Measurements from ENCODE around the gene CLSTN1. TPM values are rescaled to one million over a fixed set of nuclear protein-coding genes. Genes with fewer than 3 reads are reported as not detected.

CLSTN1 gene
- total RNA-seq, 1 donor from 2014 or later = 181 TPM

DNA sequence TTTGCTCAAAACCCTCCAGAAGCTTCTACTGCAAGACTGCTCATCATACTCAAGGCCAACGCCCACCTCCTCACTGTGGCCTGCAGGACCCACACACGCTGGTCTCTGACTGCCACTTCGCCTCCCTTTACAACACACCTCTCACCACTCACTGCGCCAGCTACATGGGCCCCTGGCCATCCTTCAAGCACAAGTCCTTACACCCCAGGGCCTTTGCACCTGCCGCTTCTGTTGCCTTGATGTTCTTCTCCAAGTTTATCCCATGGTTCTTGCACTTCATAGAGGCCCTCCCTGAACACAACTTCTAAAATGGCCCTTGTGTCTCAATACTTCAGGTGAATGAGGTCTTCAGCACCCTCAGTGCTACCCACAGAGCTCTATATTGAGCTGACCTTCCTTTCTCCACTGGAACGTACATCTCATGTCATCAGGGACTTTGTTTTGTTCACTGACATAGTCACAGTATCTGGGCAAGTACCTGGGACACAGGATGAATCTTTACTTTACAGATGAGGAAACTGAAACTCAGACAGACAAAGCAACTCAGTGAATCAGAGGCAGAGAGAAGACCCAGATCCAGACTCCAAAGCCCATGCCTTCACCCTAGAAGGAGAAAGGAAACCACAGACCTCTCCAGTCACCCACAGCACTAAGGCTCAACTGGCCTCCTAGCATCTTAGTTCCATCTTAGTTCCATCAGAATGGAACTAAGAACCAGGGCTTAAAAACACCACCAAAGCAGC, 34.7 kb upstream of the CLSTN1 start:
- Histone ChIP-seq H2AFZ (ENCODE audit: low read depth, low read length) (no peak overlapping the region), H3K9me3 (ENCODE audit: insufficient read depth, low read depth, low read length) (no peaks in the 10 kb centered on the region), H3K9ac (ENCODE audit: low read length) (no peak overlapping the region), H3K4me3 (ENCODE audit: insufficient read depth, low read depth, low read length) (no peak overlapping the region), H3K4me1 (ENCODE audit: insufficient read depth, low read length) (peaks cover 8% of the 10 kb centered on the region), H4K20me1 (ENCODE audit: insufficient read depth, low read length) (peaks cover 3% of the 10 kb centered on the region), H3K4me2 (ENCODE audit: low read length) (no peak overlapping the region), H3K79me2 (ENCODE audit: insufficient read depth, low read length) (no peaks in the 10 kb centered on the region), H3K27ac (ENCODE audit: low read depth, low read length) (no peak overlapping the region), H3K36me3 (ENCODE audit: insufficient read depth, low read length) (no peaks in the 10 kb centered on the region), H3K27me3 (ENCODE audit: insufficient read depth, low read length) (no peaks in the 10 kb centered on the region)
- no peak overlapping the region for H3K4me3 Mint-ChIP-seq (ENCODE audit: unreplicated experiment)
- peaks cover 32% of the 10 kb centered on the region for H3K36me3 Mint-ChIP-seq (ENCODE audit: low read depth, unreplicated experiment)
- H3K4me1 Mint-ChIP-seq (ENCODE audit: low read depth, unreplicated experiment) = peaks cover 16% of the 10 kb centered on the region
- H3K27me3 Mint-ChIP-seq (ENCODE audit: low read depth, unreplicated experiment) = no peaks in the 10 kb centered on the region
- peaks cover 3% of the 10 kb centered on the region for H3K9me3 Mint-ChIP-seq (ENCODE audit: unreplicated experiment)
- DNase-seq (ENCODE audit: low read depth) = no peak
- FAIRE-seq = no peak
- no peak for TF ChIP-seq EZH2 (IDR thresholded peaks at IDR 0.05; ENCODE audit: insufficient read depth, low read length)
- TF ChIP-seq, protein P1, sequence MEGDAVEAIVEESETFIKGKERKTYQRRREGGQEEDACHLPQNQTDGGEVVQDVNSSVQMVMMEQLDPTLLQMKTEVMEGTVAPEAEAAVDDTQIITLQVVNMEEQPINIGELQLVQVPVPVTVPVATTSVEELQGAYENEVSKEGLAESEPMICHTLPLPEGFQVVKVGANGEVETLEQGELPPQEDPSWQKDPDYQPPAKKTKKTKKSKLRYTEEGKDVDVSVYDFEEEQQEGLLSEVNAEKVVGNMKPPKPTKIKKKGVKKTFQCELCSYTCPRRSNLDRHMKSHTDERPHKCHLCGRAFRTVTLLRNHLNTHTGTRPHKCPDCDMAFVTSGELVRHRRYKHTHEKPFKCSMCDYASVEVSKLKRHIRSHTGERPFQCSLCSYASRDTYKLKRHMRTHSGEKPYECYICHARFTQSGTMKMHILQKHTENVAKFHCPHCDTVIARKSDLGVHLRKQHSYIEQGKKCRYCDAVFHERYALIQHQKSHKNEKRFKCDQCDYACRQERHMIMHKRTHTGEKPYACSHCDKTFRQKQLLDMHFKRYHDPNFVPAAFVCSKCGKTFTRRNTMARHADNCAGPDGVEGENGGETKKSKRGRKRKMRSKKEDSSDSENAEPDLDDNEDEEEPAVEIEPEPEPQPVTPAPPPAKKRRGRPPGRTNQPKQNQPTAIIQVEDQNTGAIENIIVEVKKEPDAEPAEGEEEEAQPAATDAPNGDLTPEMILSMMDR (IDR thresholded peaks at IDR 0.05; ENCODE audit: insufficient read depth, low read depth, low read length) = no peak
- peak overlapping the region; percentile 53 for H3K27ac Mint-ChIP-seq (ENCODE audit: unreplicated experiment)

DNA sequence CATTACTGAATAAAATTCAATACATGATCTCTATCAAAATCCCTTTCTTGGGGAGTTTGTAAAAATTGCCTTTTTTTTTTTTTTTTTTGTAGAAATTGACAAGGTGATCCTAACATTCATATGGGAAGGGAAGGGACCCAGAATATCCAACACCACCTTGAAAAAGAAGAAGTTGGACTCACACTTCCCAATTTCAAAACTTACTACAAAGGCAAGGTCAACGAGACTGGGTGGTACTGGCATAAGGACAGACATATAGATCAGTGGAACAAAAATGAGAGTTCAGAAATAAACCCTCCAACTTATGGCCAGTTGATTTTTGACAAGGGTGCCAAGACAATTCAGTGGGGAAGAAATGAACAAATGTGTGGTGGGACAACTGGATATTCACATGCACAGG, 31.4 kb upstream of the CLSTN1 start:
- no peaks in the 10 kb centered on the region for H3K79me2 ChIP-seq (ENCODE audit: insufficient read depth, low read length)
- Mint-ChIP-seq H3K9me3 (ENCODE audit: unreplicated experiment) (peaks cover 3% of the 10 kb centered on the region), H3K36me3 (ENCODE audit: low read depth, unreplicated experiment) (peaks cover 29% of the 10 kb centered on the region), H3K27me3 (ENCODE audit: low read depth, unreplicated experiment) (no peaks in the 10 kb centered on the region), H3K27ac (ENCODE audit: unreplicated experiment) (no peak overlapping the region), H3K4me1 (ENCODE audit: low read depth, unreplicated experiment) (peaks cover 17% of the 10 kb centered on the region), H3K4me3 (ENCODE audit: unreplicated experiment) (no peak overlapping the region)
- H3K27me3 ChIP-seq (ENCODE audit: insufficient read depth, low read length) = no peaks in the 10 kb centered on the region
- no peak overlapping the region for H2AFZ ChIP-seq (ENCODE audit: low read depth, low read length)
- DNase-seq (ENCODE audit: low read depth) = no peak
- no peaks in the 10 kb centered on the region for H3K9me3 ChIP-seq (ENCODE audit: insufficient read depth, low read depth, low read length)
- peaks cover 4% of the 10 kb centered on the region for H4K20me1 ChIP-seq (ENCODE audit: insufficient read depth, low read length)
- no peak for FAIRE-seq
- no peak overlapping the region for H3K27ac ChIP-seq (ENCODE audit: low read depth, low read length)
- no peak overlapping the region for H3K9ac ChIP-seq (ENCODE audit: low read length)
- TF ChIP-seq, protein P1 (IDR thresholded peaks at IDR 0.05; ENCODE audit: insufficient read depth, low read depth, low read length) = no peak
- no peak for TF ChIP-seq EZH2 (IDR thresholded peaks at IDR 0.05; ENCODE audit: insufficient read depth, low read length)
- H3K4me1 ChIP-seq (ENCODE audit: insufficient read depth, low read length) = peaks cover 14% of the 10 kb centered on the region
- no peak overlapping the region for H3K4me2 ChIP-seq (ENCODE audit: low read length)
- no peaks in the 10 kb centered on the region for H3K36me3 ChIP-seq (ENCODE audit: insufficient read depth, low read length)
- no peak overlapping the region for H3K4me3 ChIP-seq (ENCODE audit: insufficient read depth, low read depth, low read length)

DNA sequence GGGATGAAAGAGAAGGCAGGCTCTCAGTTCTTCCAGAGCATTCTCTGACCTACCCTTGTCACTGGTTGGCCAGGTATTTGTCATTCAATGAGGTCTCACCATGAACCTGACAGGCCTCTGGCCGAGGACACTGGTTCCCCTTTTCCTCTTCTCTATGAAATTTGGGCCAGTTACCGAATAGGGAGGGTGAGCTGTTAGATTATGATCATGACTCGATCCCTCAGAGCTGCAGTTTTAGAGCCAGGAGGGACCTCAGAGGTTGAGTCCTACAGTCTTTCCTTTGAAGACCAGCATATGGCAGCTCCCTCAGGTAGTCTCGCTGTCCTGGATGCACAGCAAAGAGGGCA, 29.5 kb upstream of the CLSTN1 start:
- H3K4me2 ChIP-seq (ENCODE audit: low read length) = no peak overlapping the region
- Mint-ChIP-seq H3K27me3 (ENCODE audit: low read depth, unreplicated experiment) (no peaks in the 10 kb centered on the region), H3K9me3 (ENCODE audit: unreplicated experiment) (peaks cover 3% of the 10 kb centered on the region), H3K4me1 (ENCODE audit: low read depth, unreplicated experiment) (peaks cover 8% of the 10 kb centered on the region), H3K4me3 (ENCODE audit: unreplicated experiment) (no peak overlapping the region), H3K36me3 (ENCODE audit: low read depth, unreplicated experiment) (peaks cover 24% of the 10 kb centered on the region), H3K27ac (ENCODE audit: unreplicated experiment) (no peak overlapping the region)
- no peak overlapping the region for H3K4me3 ChIP-seq (ENCODE audit: insufficient read depth, low read depth, low read length)
- no peak overlapping the region for H2AFZ ChIP-seq (ENCODE audit: low read depth, low read length)
- FAIRE-seq = no peak
- peaks cover 4% of the 10 kb centered on the region for H4K20me1 ChIP-seq (ENCODE audit: insufficient read depth, low read length)
- H3K36me3 ChIP-seq (ENCODE audit: insufficient read depth, low read length) = no peaks in the 10 kb centered on the region
- H3K27me3 ChIP-seq (ENCODE audit: insufficient read depth, low read length) = no peaks in the 10 kb centered on the region
- H3K4me1 ChIP-seq (ENCODE audit: insufficient read depth, low read length) = peaks cover 6% of the 10 kb centered on the region
- H3K9me3 ChIP-seq (ENCODE audit: insufficient read depth, low read depth, low read length) = no peaks in the 10 kb centered on the region
- no peak overlapping the region for H3K9ac ChIP-seq (ENCODE audit: low read length)
- TF ChIP-seq, protein P1 (IDR thresholded peaks at IDR 0.05; ENCODE audit: insufficient read depth, low read depth, low read length) = no peak
- no peak for TF ChIP-seq EZH2 (IDR thresholded peaks at IDR 0.05; ENCODE audit: insufficient read depth, low read length)
- no peak for DNase-seq (ENCODE audit: low read depth)
- no peak overlapping the region for H3K27ac ChIP-seq (ENCODE audit: low read depth, low read length)
- H3K79me2 ChIP-seq (ENCODE audit: insufficient read depth, low read length) = no peaks in the 10 kb centered on the region

Data from astrocyte (in vitro differentiated cells and primary cell).